NCI-H2029 (cell line): Measurements from ENCODE around the gene YWHAQ.
A peak's percentile ranks its signal among the peaks of the same experiment; 100 is the strongest.
"Not testable (repeated sequence)": the region's sequence is repeated elsewhere in the genome, so short reads cannot be mapped to it uniquely, and the experiment has no call there.

Experiments used
- DNase-seq: peaks from one replicate; lab custom pipeline; 2025; lab: John Stamatoyannopoulos, UW

The YWHAQ gene

DNA sequence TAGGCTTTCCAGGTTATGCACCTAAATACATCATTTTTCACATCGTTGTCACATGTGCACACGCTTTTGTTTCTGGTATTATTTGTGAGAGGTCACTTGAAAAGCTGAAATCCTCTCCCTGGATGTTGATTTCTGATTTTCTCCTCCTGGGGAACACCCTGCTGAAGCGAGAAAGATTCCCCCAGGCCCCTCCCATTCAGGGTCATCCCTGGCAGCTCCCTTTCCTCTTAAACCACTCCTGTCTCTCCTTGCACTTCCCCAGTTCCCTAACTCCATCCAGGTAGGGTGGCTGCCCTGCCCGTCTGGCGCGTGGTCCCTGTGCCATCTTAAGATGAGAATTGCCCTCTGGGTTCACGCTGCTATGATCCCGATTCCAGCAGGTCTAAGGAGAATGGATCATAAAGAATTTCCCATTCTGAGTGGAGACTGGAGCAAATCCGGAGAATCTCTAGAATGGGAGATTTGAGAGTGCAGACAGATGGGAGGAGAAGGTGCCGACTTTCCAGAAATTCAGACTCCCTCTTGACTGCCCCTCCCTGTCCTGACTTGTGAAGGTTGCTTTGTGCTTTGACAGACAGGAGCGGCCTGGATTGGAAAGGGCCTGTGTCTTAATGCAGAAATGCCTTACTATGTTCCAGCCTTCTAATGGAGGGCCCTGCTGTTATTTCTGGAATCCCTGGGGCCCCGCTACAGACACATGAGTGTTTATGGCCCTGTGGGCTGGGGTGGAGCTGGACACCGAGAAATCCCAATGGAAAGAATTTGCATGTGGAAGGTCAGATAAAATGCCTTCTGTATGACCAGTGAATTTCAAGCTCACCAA lies 1.3 kb upstream of the YWHAQ start:
- DNase-seq: no peak

DNA sequence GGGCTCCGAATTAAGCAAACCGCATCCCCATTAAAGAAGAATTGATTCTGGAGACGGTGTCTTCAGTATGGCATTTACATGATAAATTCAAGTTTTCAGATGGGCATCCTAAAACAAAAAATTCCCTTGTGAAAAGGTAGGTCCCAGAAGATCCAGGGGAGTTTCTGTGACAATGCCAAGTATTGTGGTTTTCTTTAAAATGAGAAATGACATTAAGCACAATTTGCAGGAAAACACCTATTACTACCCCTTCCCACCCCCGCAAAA lies 689 bp upstream of the YWHAQ start:
- no peak for DNase-seq

DNA sequence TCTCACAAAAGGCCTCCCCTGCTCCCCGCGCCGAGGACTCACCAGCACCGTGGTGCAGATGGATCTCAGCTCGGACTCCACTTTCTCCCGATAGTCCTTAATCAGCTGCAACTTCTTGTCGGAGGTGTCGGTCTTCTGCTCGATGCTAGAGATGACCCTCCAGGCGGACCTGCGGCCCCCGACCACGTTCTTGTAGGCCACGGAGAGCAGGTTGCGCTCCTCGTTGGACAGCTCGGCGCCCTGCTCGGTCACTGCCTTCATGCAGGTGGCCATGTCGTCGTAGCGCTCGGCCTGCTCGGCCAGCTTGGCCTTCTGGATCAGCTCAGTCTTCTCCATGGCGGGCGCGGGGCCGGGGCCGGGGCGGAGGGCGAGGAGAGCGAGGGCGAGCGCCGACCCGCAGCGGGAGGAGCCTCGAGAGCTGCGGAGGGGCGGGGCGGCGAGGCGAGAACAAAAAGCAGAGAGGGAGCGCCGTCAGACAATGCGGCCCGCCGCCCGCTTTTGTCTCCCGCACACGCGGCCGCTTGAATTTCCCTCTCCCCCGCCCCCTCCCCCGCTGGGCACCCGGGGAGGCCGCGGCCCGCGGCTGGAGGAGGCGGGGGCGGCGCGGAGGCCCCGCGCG lies 571 bp downstream of the YWHAQ start:
- DNase-seq: peak; percentile 62

GRCh38 chr2:9629222-9630116 lies 1.3 kb downstream of the YWHAQ start:
- DNase-seq: no peak

GRCh38 chr2:9627310-9627709 lies 3.5 kb downstream of the YWHAQ start:
- no peak for DNase-seq

GRCh38 chr2:9623151-9623550 lies 7.6 kb downstream of the YWHAQ start:
- no peak for DNase-seq

GRCh38 chr2:9621655-9622054 lies 9.1 kb downstream of the YWHAQ start:
- not testable (repeated sequence) for DNase-seq

DNA sequence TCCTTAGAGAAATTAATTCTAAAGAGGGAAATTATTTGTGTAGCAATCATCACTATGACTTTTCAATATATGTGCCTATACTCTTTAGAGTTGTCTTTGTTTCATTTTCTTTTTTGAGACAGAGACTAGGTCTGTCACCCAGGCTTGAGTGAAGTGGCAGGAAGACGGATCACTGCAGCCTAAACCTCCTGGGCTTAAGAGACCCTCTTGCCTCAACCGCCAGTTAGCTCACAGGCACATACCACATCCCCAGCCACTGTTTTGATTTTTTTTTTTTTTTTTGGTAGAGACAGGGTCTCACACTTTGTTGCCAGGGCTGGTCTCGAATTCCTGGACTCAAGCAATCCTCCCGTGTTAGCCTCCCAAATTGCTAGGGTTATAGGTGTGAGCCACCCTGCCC lies 12.4 kb downstream of the YWHAQ start:
- DNase-seq: no peak

DNA sequence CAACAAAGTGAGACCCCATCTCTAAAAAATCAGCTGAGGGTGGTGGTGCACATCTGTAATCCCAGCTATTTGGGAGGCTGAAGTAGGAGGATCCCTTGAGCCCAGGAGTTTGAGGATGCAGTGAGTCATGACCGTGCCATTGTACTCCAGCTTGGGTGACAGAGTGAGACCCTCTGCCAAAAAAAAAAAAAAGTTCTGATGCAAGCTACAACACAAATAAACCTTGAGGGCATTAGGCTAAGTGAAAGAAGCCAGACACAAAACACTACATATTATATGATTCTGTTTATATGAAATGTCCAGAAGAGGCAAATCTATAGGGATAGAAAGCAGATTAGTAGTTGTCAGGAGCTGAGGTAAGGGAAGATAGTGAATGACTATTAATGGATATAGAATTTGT lies 13.0 kb downstream of the YWHAQ start:
- DNase-seq: no peak

DNA sequence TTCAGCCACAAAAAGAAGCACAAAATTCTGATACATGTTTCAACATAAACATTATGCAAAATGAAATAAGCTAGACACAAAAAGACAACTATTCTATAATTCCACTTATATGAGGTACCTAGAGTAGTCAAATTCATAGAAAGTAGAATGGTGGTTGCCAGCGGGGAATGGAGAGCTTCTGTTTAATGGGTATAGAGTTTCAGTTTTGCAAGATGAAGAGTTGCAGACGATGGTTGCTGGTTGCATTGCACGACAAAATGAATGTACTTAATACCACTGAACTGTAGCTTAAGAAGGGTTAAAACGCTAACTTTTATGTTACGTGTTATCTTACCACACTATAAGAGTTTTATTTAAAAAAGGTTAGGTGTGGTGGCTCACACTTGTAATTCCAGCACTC lies 13.5 kb downstream of the YWHAQ start:
- no peak for DNase-seq

GRCh38 chr2:9614562-9614961 lies 16.2 kb downstream of the YWHAQ start:
- DNase-seq: no peak

- no peak for DNase-seq
Measured at GRCh38 chr2:9613291-9613690, 17.5 kb downstream of the YWHAQ start.

- DNase-seq: not testable (repeated sequence)
Measured at GRCh38 chr2:9611549-9611912, 19.3 kb downstream of the YWHAQ start.

DNA sequence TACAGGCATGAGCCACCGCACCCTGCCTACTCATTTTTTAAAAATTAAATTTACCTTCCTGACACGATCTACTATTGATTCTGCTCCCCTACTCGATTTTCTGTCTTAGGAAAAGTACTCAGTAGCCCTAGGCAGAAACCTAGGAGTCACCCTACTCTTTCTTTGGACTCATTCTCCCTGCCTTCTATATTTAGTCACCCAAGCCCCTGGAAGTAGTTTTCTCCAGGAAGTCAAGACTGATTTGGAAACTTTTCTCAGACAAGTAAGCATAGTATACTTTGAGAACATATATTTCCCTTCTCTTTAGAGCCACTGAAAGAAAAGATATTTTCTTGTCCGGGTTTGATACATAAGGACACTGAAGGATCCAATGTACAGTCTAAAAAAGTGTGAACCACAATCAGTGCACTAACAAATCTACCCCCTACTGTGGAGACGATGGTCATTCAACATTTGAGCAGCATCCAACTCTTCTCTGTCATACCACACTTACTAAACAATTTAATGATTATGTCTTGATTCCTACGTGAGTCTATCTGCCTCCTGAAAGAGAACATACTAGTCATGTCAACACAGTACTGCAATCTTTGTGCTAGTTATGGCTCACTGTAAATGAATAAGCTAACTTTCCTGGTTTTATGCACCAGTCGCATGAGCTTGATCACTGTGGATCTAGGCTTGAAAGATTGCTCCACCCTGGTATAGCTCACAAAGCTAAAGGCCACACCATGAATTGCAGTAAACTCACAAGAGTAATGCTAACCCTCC lies 19.8 kb downstream of the YWHAQ start:
- DNase-seq: no peak

DNA sequence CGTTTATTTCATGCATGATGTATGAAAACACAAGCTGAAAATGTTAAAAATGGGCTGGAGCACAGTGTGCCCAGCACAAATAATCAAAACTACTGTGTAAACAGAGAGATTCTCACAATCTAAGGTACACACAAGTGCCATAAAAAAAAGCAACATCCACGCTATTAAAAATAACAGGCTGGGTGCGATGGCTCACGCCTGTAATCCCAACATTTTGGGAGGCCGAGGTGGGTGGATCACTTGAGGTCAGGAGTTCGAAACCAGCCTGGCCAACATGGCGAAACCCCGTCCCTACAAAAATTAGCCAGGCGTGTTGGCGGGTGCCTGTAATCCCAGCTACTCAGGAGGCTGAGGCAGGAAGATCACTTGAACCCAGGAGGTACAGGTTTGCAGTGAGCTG lies 22.3 kb downstream of the YWHAQ start:
- DNase-seq: not testable (repeated sequence)

GRCh38 chr2:9602412-9602811 lies 28.4 kb downstream of the YWHAQ start:
- no peak for DNase-seq

- DNase-seq: no peak
Measured at GRCh38 chr2:9601397-9601796, 29.4 kb downstream of the YWHAQ start.

DNA sequence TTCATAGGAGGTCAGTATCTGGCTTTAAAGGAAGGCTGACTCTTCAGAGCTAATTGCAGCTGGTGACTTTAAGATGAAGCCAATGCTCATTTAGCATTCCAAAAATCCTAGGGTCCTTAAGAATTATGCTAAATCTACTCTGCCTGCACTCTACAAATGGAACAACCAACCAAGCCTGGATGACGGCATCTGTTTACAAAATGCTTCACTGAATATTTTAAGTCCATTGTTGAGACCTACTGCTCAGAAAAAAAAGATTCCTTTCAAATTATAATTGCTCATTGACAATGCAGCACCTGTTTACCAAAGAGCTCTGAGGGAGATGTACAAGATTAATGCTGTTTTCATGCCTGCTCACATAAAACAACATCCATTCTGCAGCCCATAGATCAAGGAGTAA lies 31.4 kb downstream of the YWHAQ start:
- DNase-seq: no peak

DNA sequence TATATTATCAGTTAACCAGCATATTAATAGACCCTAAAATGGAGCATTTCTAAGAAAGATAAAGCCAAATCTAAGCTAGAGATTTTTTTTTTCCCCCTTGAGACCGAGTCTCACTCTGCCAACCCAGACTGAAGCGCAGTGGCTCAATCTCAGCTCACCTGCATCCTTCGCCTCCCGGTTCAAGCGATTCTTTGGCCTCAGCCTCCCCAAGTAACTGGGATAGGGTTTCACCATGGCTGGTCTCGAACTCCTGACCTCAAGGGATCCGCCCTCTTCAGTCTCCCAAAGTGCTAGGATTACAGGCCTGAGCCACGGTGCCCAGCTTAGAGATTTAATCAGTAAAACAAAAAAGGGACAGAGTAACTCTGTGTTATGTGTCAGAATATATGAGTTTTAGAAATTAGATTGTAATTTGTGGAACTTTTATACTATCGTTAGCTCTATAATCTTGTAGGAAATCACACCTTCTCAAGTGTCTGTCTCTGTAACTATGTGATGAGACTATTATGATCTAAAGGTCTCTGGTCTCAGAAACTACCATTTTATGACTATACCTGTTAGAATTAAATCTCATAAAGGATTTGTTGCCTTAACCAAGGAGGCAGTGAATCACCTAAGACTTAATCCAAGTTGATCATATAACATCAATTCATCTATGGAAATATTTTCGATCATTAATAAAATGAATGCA lies 34.0 kb downstream of the YWHAQ start:
- DNase-seq: no peak

DNA sequence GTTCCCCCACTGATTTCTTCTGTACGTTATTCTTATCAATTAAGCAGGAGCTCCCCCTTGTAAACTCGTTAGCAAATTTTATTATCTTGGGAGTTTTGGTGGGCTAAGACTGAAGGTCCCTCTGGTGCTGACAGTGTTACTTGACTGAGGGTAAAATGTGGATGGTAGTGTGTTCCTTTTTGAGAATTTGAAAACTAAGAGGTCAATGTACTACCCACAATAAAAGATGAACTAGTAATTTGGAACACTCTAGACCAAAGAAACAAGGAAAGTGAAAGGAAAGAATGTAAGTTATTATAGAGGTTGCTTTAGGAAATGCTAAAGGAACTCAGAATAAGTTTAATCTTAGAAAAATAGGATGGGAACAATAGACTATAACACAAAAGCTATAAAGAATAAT lies 35.1 kb downstream of the YWHAQ start:
- no peak for DNase-seq

DNA sequence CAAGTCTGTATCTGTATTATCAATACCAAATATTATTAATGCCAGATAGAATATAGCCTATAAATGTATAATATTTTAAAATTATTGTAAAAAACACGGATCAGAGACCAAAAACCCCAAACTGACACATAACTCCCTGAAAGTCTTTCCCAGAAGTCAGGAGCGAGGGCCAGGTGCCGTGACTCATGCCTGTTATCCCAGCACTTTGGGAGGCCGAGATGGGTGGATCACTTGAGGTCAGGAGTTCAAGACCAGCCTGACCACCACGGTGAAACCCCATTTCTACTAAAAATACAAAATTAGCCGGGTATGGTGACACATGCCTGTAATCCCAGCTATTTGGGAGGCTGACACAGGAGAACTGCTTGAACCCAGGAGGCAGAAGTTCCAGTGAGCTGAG lies 35.5 kb downstream of the YWHAQ start:
- DNase-seq: not testable (repeated sequence)
